NCI-H510A (cell line): ENCODE results near the gene SND1.

Source experiments
- DNase-seq: peaks from one replicate; lab custom pipeline; 2025; lab: John Stamatoyannopoulos, UW

The SND1 gene

GRCh38 chr7:128071801-128072200 lies 419.8 kb downstream of the SND1 start:
- no peak for DNase-seq

GRCh38 chr7:128073671-128074310 lies 421.8 kb downstream of the SND1 start:
- no peak for DNase-seq

GRCh38 chr7:128074336-128074735 lies 422.3 kb downstream of the SND1 start:
- no peak for DNase-seq

GRCh38 chr7:128074736-128075135 lies 422.7 kb downstream of the SND1 start:
- DNase-seq, result no peak

- no peak for DNase-seq
Measured at GRCh38 chr7:128075242-128076095, 423.5 kb downstream of the SND1 start.

GRCh38 chr7:128076196-128076795 lies 424.3 kb downstream of the SND1 start:
- no peak for DNase-seq

- no peak for DNase-seq
Measured at GRCh38 chr7:128076796-128077271, 424.8 kb downstream of the SND1 start.

GRCh38 chr7:128078309-128078708 lies 426.3 kb downstream of the SND1 start:
- DNase-seq, result no peak

- DNase-seq, result no peak
Measured at GRCh38 chr7:128080169-128080568, 428.2 kb downstream of the SND1 start.

GRCh38 chr7:128081351-128081750 lies 429.4 kb downstream of the SND1 start:
- DNase-seq, result no peak

GRCh38 chr7:128081808-128082207 lies 429.8 kb downstream of the SND1 start:
- no peak for DNase-seq

GRCh38 chr7:128082431-128082830 lies 430.4 kb downstream of the SND1 start:
- DNase-seq, result no peak

GRCh38 chr7:128084896-128085608 lies 433.1 kb downstream of the SND1 start:
- no peak for DNase-seq

- no peak for DNase-seq
Measured at GRCh38 chr7:128090492-128090891, 438.5 kb downstream of the SND1 start.

GRCh38 chr7:128091106-128091505 lies 439.1 kb downstream of the SND1 start:
- DNase-seq, result no peak

GRCh38 chr7:128092221-128092620 lies 440.2 kb downstream of the SND1 start:
- no peak for DNase-seq

- DNase-seq, result no peak
Measured at GRCh38 chr7:128093614-128094570, 441.9 kb downstream of the SND1 start.

GRCh38 chr7:128094686-128095085 lies 442.7 kb downstream of the SND1 start:
- no peak for DNase-seq

GRCh38 chr7:128097211-128097731 lies 445.3 kb downstream of the SND1 start:
- no peak for DNase-seq

- no peak for DNase-seq
Measured at GRCh38 chr7:128098629-128099028, 446.6 kb downstream of the SND1 start.

- no peak for DNase-seq
Measured at GRCh38 chr7:128099204-128099671, 447.2 kb downstream of the SND1 start.
